HepG2 (cell line): Measurements from ENCODE around the gene FAM3A. TPM values are rescaled to one million over a fixed set of nuclear protein-coding genes. Genes with fewer than 3 reads are reported as not detected.

Source experiments
- ATAC-seq: fragments of 200-7000 bp; cut with Tn5 transposase; 3 replicates; pipeline ENCODE4 v1.9.1; 2020; ENCODE audit warnings: mild to moderate bottlenecking, moderate library complexity
- BruUV-seq: library from RNA; stranded (reverse); fragments of 400-500 nt; replicated peaks from 2 replicates; lab custom pipeline; 2021; lab: Mats Ljungman, UMichigan
- CTCF ChIA-PET: fragments of 300-600 bp; formaldehyde crosslinking; extraction: SDS; loops from one replicate; lab custom pipeline; 2021; ENCODE audit warnings: low total read pairs, inconsistent platforms, low intra/inter-chr PET ratio; lab: Yijun Ruan, JAX
- POLR2A ChIA-PET: fragments of 350-600 bp; sonication (Branson Sonifier 250); formaldehyde crosslinking; loops from one replicate; lab custom pipeline; 2020; ENCODE audit warnings: antibody characterized with exemption, inconsistent platforms; lab: Yijun Ruan, JAX
- DNase-seq: peaks from one replicate; pipeline ENCODE4 v3.0.0-alpha.2; 2015; ENCODE audit warnings: low spot score
- FAIRE-seq: peaks from 3 replicates; lab custom pipeline; 2011; peaks lifted over from hg19 to GRCh38; lab: Jason Lieb, UNC
- H2AFZ ChIP-seq: one replicate; pipeline ENCODE4 v1.6.1; 2011; ENCODE audit warnings: low read length, inconsistent platforms
- H3K27ac ChIP-seq: fragments of 300-600 bp; 3 replicates; pipeline ENCODE4 v1.8.0; 2011; ENCODE audit warnings: mixed run types, mild to moderate bottlenecking, mixed read lengths, low read length, inconsistent platforms; ENCODE audit not compliant: insufficient read depth; ENCODE audit errors: extremely low read length
- H3K27me3 ChIP-seq, 2 experiments: fragments of 200-600 bp in 1 of 2; 2 replicates in 1 of 2; 3 replicates in 1 of 2; pipeline versions ENCODE4 v1.6.0 to v1.8.0; 2011; ENCODE audit warnings: low read length in 2 of 2, mild to moderate bottlenecking in 2 of 2, moderate library complexity in 2 of 2, inconsistent platforms in 1 of 2; ENCODE audit not compliant: insufficient read depth in 2 of 2, control insufficient read depth in 1 of 2
- H3K36me3 ChIP-seq, 2 experiments: fragments of 200-600 bp in 1 of 2; replicated peaks in 1 of 2; 2 replicates in 1 of 2; 3 replicates in 1 of 2; pipeline versions ENCODE4 v1.5.1 to v1.8.0; 2011; ENCODE audit warnings: low read length in 2 of 2, inconsistent platforms in 1 of 2; ENCODE audit not compliant: insufficient read depth in 2 of 2, control insufficient read depth in 1 of 2
- H3K4me1 ChIP-seq: 2 replicates; pipeline ENCODE4 v1.5.1; 2012; ENCODE audit warnings: low read length, inconsistent platforms; ENCODE audit not compliant: insufficient read depth
- H3K4me2 ChIP-seq: 2 replicates; pipeline ENCODE4 v1.6.0; 2011; ENCODE audit warnings: low read depth, low read length, inconsistent platforms
- H3K4me3 ChIP-seq, 3 experiments: fragments of 200-600 bp in 1 of 3; sonication (generic), shearing (Covaris generic) in 1 of 3; replicated peaks in 1 of 3; 2 replicates each; pipeline ENCODE4 v1.5.1; 2011 to 2016; ENCODE audit warnings: low read length in 3 of 3, inconsistent platforms in 2 of 3, low read depth in 2 of 3, mild to moderate bottlenecking in 2 of 3, control low read depth in 1 of 3, mixed read lengths in 1 of 3; ENCODE audit not compliant: insufficient read depth in 1 of 3
- H3K79me2 ChIP-seq: one replicate; pipeline ENCODE4 v1.6.1; 2011; ENCODE audit warnings: low read length, inconsistent platforms; ENCODE audit not compliant: insufficient read depth
- H3K9ac ChIP-seq: 2 replicates; pipeline ENCODE4 v1.6.0; 2011; ENCODE audit warnings: mild to moderate bottlenecking, low read depth, low read length, inconsistent platforms; ENCODE audit not compliant: insufficient read depth
- H3K9me3 ChIP-seq: 2 replicates; pipeline ENCODE4 v1.5.1; 2012; ENCODE audit warnings: mild to moderate bottlenecking, low read length
- H4K20me1 ChIP-seq: 2 replicates; pipeline ENCODE4 v1.6.0; 2011; ENCODE audit warnings: inconsistent platforms, mild to moderate bottlenecking, low read length, moderate library complexity; ENCODE audit not compliant: insufficient read depth
- AFF4 ChIP-seq: sonication (generic); formaldehyde crosslinking; IDR thresholded peaks from 2 replicates; pipeline ENCODE4 v1.4.0; 2020; ENCODE audit warnings: missing genetic modification reagents
- DZIP1 ChIP-seq: sonication (generic); formaldehyde crosslinking; IDR thresholded peaks from 2 replicates; pipeline ENCODE4 v1.5.0; 2020; ENCODE audit warnings: mild to moderate bottlenecking, missing genetic modification reagents
- ETV5 ChIP-seq: IDR thresholded peaks from 2 replicates; pipeline ENCODE4 v1.6.1; 2018; ENCODE audit warnings: missing biosample characterization, missing genetic modification reagents, inconsistent platforms, borderline replicate concordance
- KDM4B ChIP-seq: sonication (generic); formaldehyde crosslinking; IDR thresholded peaks from 2 replicates; pipeline ENCODE4 v1.4.0; 2020; ENCODE audit warnings: missing genetic modification reagents
- KLF12 ChIP-seq: sonication (generic); formaldehyde crosslinking; IDR thresholded peaks from 2 replicates; pipeline ENCODE4 v1.4.0; 2020; ENCODE audit warnings: missing genetic modification reagents, borderline replicate concordance
- KMT2B ChIP-seq: IDR thresholded peaks from 2 replicates; pipeline ENCODE4 v1.6.1; 2016; ENCODE audit warnings: missing genetic modification reagents, missing compliant biosample characterization
- NFE2L2 ChIP-seq: fragments of 150-350 bp; IDR thresholded peaks from 2 replicates; pipeline ENCODE4 v1.6.1; 2014; ENCODE audit warnings: low read length
- SUZ12 ChIP-seq: fragments of 150-350 bp; IDR thresholded peaks from 2 replicates; pipeline ENCODE4 v1.6.1; 2014; ENCODE audit warnings: low read depth, low read length
- TEF ChIP-seq: sonication (generic); formaldehyde crosslinking; IDR thresholded peaks from 2 replicates; pipeline ENCODE4 v1.5.0; 2020; ENCODE audit warnings: missing genetic modification reagents
- THAP8 ChIP-seq: sonication (generic); formaldehyde crosslinking; IDR thresholded peaks from 2 replicates; pipeline ENCODE4 v1.5.1; 2020; ENCODE audit warnings: missing genetic modification reagents, mild to moderate bottlenecking, borderline replicate concordance
- ZNF180 ChIP-seq: sonication (generic); formaldehyde crosslinking; IDR thresholded peaks from 2 replicates; pipeline ENCODE4 v1.4.0; 2020; ENCODE audit warnings: low read depth, missing genetic modification reagents, borderline replicate concordance
- ZNF512B ChIP-seq: sonication (generic); formaldehyde crosslinking; IDR thresholded peaks from 2 replicates; pipeline ENCODE4 v1.5.1; 2020; ENCODE audit warnings: missing genetic modification reagents, mild to moderate bottlenecking, borderline replicate concordance
- ZNF772 ChIP-seq: sonication (generic); formaldehyde crosslinking; IDR thresholded peaks from 2 replicates; pipeline ENCODE4 v1.5.0; 2020; ENCODE audit warnings: mild to moderate bottlenecking, missing genetic modification reagents
- WGBS: methylation state at CpG from one replicate; pipeline ENCODE4 v1.1.6; 2017; ENCODE audit warnings: low lambda C conversion rate; 5-methylcytosine and 5-hydroxymethylcytosine counted together
- in situ Hi-C: cut with HindIII; loops from 2 replicates; pipeline ENCODE4 v1.10.0; 2017; ENCODE audit warnings: low pct_unique_long_range_greater_than_20kb; ENCODE audit not compliant: extremely low pct_ligation_motif_present
- intact Hi-C: fragments of 100-400 bp; cut with micrococcal nuclease; formaldehyde crosslinking; loops from one replicate; pipeline ENCODE4 v1.10.0; 2022; ENCODE audit not compliant: unreplicated experiment
- polyA plus RNA-seq, 8 experiments: library from polyadenylated mRNA; depleted of rRNA in 3 of 8; stranded (reverse) in 7 of 8; unstranded in 1 of 8; fragments of >200 nt; fragmentation: Illumina TruSeq in 4 of 8; extraction: Trizol in 4 of 8; gene quantifications; 2 replicates each; pipeline versions ENCODE4 v1.2.1 to v1.2.3, GENCODE V29; 2011 to 2016; ENCODE audit warnings: low read depth in 4 of 8, missing spikeins in 1 of 8, mixed read lengths in 1 of 8; ENCODE audit not compliant: insufficient read depth in 1 of 8
- total RNA-seq, 5 experiments: library from RNA; depleted of rRNA; stranded (reverse); fragments of >200 nt; fragmentation: Illumina TruSeq; extraction: Trizol; gene quantifications; 2 replicates each; pipeline ENCODE4 v1.2.3, GENCODE V29; 2016; ENCODE audit warnings: low read depth in 1 of 5

FAM3A gene
- total and polyA plus RNA-seq, 2 of the 13 experiments (the other 11 are each of a cell fraction or from before 2014, with no cell fraction given): 11.2 to 22.7 TPM

GRCh38 chrX:154462396-154462795 is 53.6 kb downstream of the FAM3A start (continued):
- TF ChIP-seq ZNF512B (no peak), THAP8 (CRISPR knock-in tag) (no peak)

GRCh38 chrX:154460326-154460725 is 55.7 kb downstream of the FAM3A start:
- FAIRE-seq (no peak), ATAC-seq (no peak), DNase-seq (no peak)
- Histone ChIP-seq H3K9me3 (no peaks in the 10 kb centered on the region), H3K79me2 (peaks cover 9% of the 10 kb centered on the region), H3K36me3 (peaks cover 0 to 4% of the 10 kb centered on the region in 2 experiments; a peak in 3 of 5 replicates), H3K27ac (no peak overlapping the region), H3K4me1 (0 out of 2 replicates have a peak, but pooled peaks cover 4% of the 10 kb centered on the region), H3K27me3 (no peaks in the 10 kb centered on the region), H3K4me2 (no peak overlapping the region), H3K4me3 (no peak overlapping the region), H4K20me1 (no peaks in the 10 kb centered on the region), H3K9ac (no peak overlapping the region), H2AFZ (no peak overlapping the region)
- CTCF ChIA-PET: no interaction called here
- BruUV-seq: no TSS peak
- intact Hi-C loops: no loop called here
- no CpG with 5 or more reads among the region's 26 CpGs for WGBS
- in situ Hi-C loops: no loop called here
- POLR2A ChIA-PET: interaction anchor here (1.2 kb wide), 1 partner anchor 89 kb away, joined by 3 read pairs; no protein-coding TSS in a partner anchor
- no peak for TF ChIP-seq TEF
- TF ChIP-seq KDM4B (CRISPR knock-in tag): no peak
- TF ChIP-seq ZNF772 (CRISPR knock-in tag): no peak
- TF ChIP-seq ETV5 (CRISPR knock-in tag): no peak
- no peak for TF ChIP-seq ZNF180
- TF ChIP-seq SUZ12: no peak
- no peak for TF ChIP-seq KMT2B (CRISPR knock-in tag)
- no peak for TF ChIP-seq AFF4
- TF ChIP-seq DZIP1: no peak
- TF ChIP-seq NFE2L2: no peak
- TF ChIP-seq KLF12: no peak
